Prostate gland (tissue), 2 donors: Measurements from ENCODE around the gene PPAN. TPM values are rescaled to one million over a fixed set of nuclear protein-coding genes. Genes with fewer than 3 reads are reported as not detected.

ENCODE experiments used
- DNase-seq: peaks from one replicate; pipeline ENCODE4 v3.0.0-alpha.2; 2019; ENCODE audit warnings: low spot score
- H3K27ac ChIP-seq, 2 donors: fragments of 200-600 bp; sonication (generic); 2 replicates each; pipeline ENCODE4 v1.5.1; 2017 to 2019
- H3K27me3 ChIP-seq: fragments of 200-600 bp; sonication (generic); replicated peaks from 2 replicates; pipeline ENCODE4 v1.5.1; 2019; ENCODE audit not compliant: insufficient read depth
- H3K36me3 ChIP-seq, 2 donors: fragments of 200-600 bp; sonication (generic); 1 replicate in 1 of 2; 2 replicates in 1 of 2; pipeline versions ENCODE4 v1.5.1 to v1.8.1; 2017 to 2019
- H3K4me1 ChIP-seq: fragments of 200-600 bp; sonication (generic); replicated peaks from 2 replicates; pipeline ENCODE4 v1.5.1; 2019
- H3K4me3 ChIP-seq, 2 donors: fragments of 200-600 bp; sonication (generic); 2 replicates each; pipeline ENCODE4 v1.5.1; 2017 to 2019
- H3K9me3 ChIP-seq: fragments of 200-600 bp; sonication (generic); 2 replicates; pipeline ENCODE4 v1.5.1; 2017
- CTCF ChIP-seq, 4 experiments: fragments of 200-600 bp in 2 of 4; fragments of 450-650 bp in 2 of 4; sonication (generic) in 2 of 4; IDR thresholded peaks; 1 replicate in 3 of 4; 2 replicates in 1 of 4; pipeline ENCODE4 v1.5.1; 2016 to 2019; ENCODE audit warnings: antibody characterized with exemption in 4 of 4, mild to moderate bottlenecking in 2 of 4, moderate library complexity in 2 of 4
- POLR2A ChIP-seq: fragments of 450-650 bp; IDR thresholded peaks from one replicate; pipeline ENCODE4 v1.6.1; 2016; ENCODE audit warnings: antibody characterized with exemption, mild to moderate bottlenecking
- POLR2AphosphoS5 ChIP-seq: sonication (generic); formaldehyde crosslinking; IDR thresholded peaks from one replicate; pipeline ENCODE4 v1.6.1; 2017; ENCODE audit warnings: antibody characterized with exemption
- WGBS: methylation state at CpG from one replicate; pipeline ENCODE4 v1.1.5; 2018; 5-methylcytosine and 5-hydroxymethylcytosine counted together
- intact Hi-C: fragments of 100-400 bp; cut with DNase I; formaldehyde crosslinking; loops from one replicate; pipeline ENCODE4 v1.14.2; 2022
- total RNA-seq, 2 donors: library from RNA; depleted of rRNA; stranded (reverse); fragments of >200 nt; gene quantifications; one replicate each; pipeline ENCODE4 v1.1.0, GENCODE V29; 2016

The PPAN gene
- total RNA-seq, 2 donors from 2014 or later, result 27.6 to 47.2 TPM

GRCh38 chr19:10096615-10096963 is 9.6 kb upstream of the PPAN start:
- no peaks in the 10 kb centered on the region for H3K9me3 ChIP-seq
- no peak for DNase-seq
- no peaks in the 10 kb centered on the region for H3K27me3 ChIP-seq
- no peaks in the 10 kb centered on the region for H3K4me1 ChIP-seq
- TF ChIP-seq CTCF (IDR thresholded peaks at IDR 0.05) (no peak), POLR2AphosphoS5 (no peak)
- peak overlapping the region; percentile 54 to 58 for H3K27ac ChIP-seq
- H3K4me3 ChIP-seq, result peak overlapping the region; percentile 29 to 45
- no peaks in the 10 kb centered on the region for H3K36me3 ChIP-seq
- intact Hi-C loops, result no loop called here
- 20% methylated on average over 26 of the region's 26 CpGs for WGBS

- TF ChIP-seq POLR2A (no peak), CTCF (IDR thresholded peaks at IDR 0.05) (no peak), POLR2AphosphoS5 (no peak)
- intact Hi-C loops, result no loop called here
- no peak overlapping the region for H3K27ac ChIP-seq
- WGBS, result 85% methylated on average over 5 of the region's 5 CpGs
- no peaks in the 10 kb centered on the region for H3K27me3 ChIP-seq
- H3K4me1 ChIP-seq, result no peaks in the 10 kb centered on the region
- H3K9me3 ChIP-seq, result no peaks in the 10 kb centered on the region
- no peak for DNase-seq
- no peaks in the 10 kb centered on the region for H3K36me3 ChIP-seq
- H3K4me3 ChIP-seq, result no peak overlapping the region
These were observed 5.9 kb upstream of the PPAN start for GRCh38 chr19:10100163-10100785.

- Histone ChIP-seq H3K36me3 (peaks cover 0 to 2% of the 10 kb centered on the region in 2 donors), H3K27ac (no peak overlapping the region), H3K9me3 (no peaks in the 10 kb centered on the region), H3K4me1 (peaks cover 6% of the 10 kb centered on the region), H3K27me3 (no peaks in the 10 kb centered on the region), H3K4me3 (no peak overlapping the region)
- DNase-seq, result no peak
- TF ChIP-seq POLR2A, result no peak
- no peak for TF ChIP-seq POLR2AphosphoS5
- no peak for TF ChIP-seq CTCF (IDR thresholded peaks at IDR 0.05)
- intact Hi-C loops, result no loop called here
- 75% methylated on average over 7 of the region's 7 CpGs for WGBS
These were observed 3.4 kb upstream of the PPAN start for GRCh38 chr19:10102787-10103236.

- no peak for DNase-seq
- intact Hi-C loops, result no loop called here
These were observed 2.0 kb upstream of the PPAN start for GRCh38 chr19:10104130-10104513.

More at GRCh38 chr19:10104130-10104513, 2.0 kb upstream of the PPAN start:
- H3K4me1 ChIP-seq, result peaks cover 6% of the 10 kb centered on the region
- TF ChIP-seq POLR2A (no peak), POLR2AphosphoS5 (no peak), CTCF (IDR thresholded peaks at IDR 0.05) (no peak)
- no peaks in the 10 kb centered on the region for H3K27me3 ChIP-seq
- H3K9me3 ChIP-seq, result no peaks in the 10 kb centered on the region
- H3K27ac ChIP-seq, result no peak overlapping the region
- peaks cover 0 to 9% of the 10 kb centered on the region in 2 donors for H3K36me3 ChIP-seq
- no peak overlapping the region for H3K4me3 ChIP-seq
